NCI-H146 treated with DMSO at 0.1 percent for 48 hours (cell line): Measurements from ENCODE around the gene ZNF181.
A peak's percentile ranks its signal among the peaks of the same experiment; 100 is the strongest.

ENCODE experiments used
- DNase-seq: peaks from one replicate; lab custom pipeline; 2025; ENCODE audit not compliant: unreplicated experiment; lab: John Stamatoyannopoulos, UW

The ZNF181 gene

DNA sequence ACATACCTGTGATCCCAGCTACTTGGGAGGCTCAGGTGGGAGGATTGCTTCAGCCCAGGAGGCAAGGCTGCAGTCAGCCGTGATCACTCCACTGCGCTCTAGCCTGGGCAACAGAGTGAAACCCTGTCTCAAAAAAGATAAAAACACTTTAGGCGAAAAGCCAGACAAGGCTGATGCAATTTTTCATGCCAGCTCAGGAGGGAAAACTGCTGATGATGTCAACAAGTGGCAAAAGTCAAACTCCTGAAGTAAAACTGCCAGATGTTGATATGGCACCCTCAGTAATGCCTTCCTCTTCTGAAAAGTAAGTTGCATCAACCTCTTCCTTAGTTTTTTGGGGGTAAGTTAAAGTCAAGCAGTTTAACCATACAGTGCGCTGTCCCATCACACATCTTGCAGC is 23.4 kb downstream of the ZNF181 start:
- DNase-seq = no peak

DNA sequence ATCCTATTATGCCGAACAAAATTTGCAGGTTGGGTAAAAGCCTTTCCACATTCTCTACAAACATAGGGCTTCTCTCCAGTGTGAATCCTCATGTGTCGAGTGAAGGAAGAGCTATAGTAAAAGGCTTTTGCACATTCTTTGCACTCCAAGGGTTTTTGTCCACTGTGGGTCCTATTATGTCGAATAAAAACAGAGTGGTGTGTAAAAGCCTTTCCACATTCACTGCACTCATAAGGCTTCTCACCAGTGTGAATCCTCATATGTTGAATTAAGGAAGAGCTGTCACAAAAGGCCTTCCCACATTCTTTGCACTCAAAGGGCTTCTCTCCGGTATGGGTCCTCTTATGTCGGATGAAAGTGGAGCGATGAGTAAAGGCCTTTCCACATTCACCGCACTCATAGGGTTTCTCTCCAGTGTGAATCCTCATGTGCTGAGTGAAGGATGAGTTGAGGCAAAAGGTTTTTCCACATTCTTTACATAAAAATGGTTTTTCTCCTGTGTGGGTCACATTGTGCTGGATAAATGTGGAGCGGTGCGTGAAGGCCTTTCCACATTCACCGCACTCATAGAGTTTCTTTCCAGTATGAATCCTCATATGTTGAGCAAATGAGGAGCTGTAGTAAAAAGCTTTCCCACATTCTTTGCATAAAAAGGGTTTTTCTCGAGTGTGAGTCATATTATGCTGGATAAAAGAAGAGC is 25.3 kb downstream of the ZNF181 start:
- DNase-seq = no peak

- no peak for DNase-seq
These were observed 32.3 kb downstream of the ZNF181 start for GRCh38 chr19:34766386-34766785.

DNA sequence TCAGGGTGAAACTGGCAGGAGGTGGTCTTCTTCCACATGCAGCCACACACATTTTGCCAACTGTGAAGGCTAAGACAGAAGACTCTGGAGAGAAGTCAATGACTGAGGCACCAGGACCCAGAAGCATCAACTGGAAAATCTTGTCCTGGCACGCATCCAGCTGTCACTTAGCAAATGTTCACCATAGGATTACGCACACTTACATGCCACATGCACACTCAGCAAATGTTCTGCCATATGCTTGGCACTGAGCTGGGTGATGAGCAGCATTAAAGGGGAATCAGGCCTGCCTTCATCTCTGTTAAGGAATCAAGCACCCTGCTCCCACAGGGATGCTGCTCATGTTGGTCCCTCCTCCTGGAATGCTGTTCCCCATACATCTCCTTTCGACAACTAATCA is 33.9 kb downstream of the ZNF181 start:
- no peak for DNase-seq

GRCh38 chr19:34772697-34773554 is 38.9 kb downstream of the ZNF181 start, which contains the start of gene ZNF599:
TSS of gene ZNF599 (minus strand) at chr19:34773215. CDS start at chr19:34772841, 374 bp downstream.
- DNase-seq = peak; percentile 83

GRCh38 chr19:34773555-34773864 is 39.5 kb downstream of the ZNF181 start:
- no peak for DNase-seq

- no peak for DNase-seq
These were observed 40.8 kb downstream of the ZNF181 start for GRCh38 chr19:34774857-34775256.

DNA sequence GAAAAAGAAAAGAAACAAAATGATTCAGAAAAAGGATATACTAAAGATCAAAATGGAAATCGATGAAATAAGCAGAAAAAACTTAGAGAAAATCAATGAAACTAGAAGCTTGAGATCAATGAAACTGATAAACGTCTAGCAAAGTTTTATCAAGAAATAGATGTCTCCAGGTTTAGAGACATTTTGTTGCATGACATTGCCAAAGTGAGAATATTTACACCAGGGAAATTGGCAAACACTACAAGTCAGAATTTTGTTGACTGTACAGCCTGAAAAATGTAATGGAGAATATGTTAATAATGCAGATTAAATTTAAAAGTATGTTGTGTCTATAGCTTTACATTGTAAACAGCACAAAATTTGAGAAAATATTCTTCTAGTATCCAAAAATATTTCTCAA is 44.3 kb downstream of the ZNF181 start:
- DNase-seq = no peak

DNA sequence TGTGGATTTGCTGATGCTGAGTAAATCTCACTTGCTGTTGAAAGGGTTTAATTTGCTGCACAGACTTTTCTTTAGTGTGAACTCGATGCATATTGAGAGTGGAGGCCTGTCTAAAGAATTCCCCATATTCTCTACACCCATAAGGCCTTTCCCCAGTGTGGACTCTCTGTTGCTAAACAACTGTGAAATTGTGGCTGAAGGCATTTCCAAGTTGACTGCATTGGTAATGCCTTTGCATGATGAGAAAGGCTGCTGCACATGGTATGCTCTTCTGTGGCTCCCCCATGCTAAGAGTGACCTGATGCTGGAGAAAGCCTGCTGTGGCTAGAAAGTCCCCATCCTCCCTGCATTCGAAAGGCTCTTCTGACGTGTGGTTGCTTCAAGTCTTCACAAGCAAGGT is 45.6 kb downstream of the ZNF181 start:
- DNase-seq = no peak

DNA sequence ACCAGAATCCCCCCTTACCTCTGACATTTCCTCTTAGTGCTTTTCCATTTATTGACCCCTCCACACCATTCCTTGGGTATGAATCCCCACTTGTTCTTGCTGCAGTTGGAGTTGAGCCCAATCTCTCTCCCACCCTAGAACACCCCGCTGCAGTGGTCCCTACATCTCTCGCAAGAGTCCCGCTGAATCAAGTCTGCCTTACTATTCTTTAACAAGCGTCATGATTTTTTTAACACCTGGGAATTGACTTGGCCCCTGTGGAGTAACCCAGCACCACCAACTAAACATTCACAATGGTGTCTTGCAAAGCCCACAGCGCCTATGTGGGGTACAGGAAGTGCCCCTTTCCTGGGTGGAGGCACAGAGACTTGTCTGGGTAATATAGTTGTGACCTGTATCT is 52.2 kb downstream of the ZNF181 start:
- DNase-seq = no peak

DNA sequence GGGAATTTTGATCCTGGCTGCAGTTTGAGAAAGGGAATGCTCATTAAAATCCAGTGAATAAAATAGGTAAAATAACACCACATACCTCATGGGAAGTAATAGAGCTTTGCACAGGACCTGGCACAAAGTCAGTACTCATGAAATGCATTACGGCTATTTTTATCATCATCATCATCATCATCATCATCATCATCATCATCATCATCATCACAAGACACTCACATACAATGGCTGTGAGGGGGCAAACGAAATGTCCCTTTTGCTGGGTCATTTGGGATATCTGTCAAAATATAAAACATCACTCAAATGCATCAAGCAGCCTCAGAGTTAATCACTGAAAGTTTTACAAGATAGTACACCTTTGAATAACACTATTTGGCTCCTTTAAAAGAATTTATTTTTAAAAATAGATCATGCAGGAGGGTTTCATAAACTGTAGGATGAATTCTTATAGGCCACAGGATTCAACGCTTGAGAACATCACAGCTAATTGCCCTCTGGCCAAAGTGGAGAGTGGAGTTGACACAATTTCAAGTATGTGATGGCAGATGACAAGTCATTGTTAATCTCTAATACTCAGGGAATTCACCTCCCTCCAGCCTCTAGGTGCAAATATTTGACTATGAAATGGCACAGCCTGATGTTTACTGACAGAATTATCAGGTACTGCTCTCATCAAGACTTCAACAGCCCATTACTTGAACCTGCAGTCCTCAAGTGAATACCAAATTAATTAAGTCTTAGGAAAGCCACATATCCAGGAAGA is 53.2 kb downstream of the ZNF181 start:
- DNase-seq = no peak

GRCh38 chr19:34788074-34788473 is 54.0 kb downstream of the ZNF181 start:
- no peak for DNase-seq

GRCh38 chr19:34793565-34793964 is 59.5 kb downstream of the ZNF181 start:
- no peak for DNase-seq

DNA sequence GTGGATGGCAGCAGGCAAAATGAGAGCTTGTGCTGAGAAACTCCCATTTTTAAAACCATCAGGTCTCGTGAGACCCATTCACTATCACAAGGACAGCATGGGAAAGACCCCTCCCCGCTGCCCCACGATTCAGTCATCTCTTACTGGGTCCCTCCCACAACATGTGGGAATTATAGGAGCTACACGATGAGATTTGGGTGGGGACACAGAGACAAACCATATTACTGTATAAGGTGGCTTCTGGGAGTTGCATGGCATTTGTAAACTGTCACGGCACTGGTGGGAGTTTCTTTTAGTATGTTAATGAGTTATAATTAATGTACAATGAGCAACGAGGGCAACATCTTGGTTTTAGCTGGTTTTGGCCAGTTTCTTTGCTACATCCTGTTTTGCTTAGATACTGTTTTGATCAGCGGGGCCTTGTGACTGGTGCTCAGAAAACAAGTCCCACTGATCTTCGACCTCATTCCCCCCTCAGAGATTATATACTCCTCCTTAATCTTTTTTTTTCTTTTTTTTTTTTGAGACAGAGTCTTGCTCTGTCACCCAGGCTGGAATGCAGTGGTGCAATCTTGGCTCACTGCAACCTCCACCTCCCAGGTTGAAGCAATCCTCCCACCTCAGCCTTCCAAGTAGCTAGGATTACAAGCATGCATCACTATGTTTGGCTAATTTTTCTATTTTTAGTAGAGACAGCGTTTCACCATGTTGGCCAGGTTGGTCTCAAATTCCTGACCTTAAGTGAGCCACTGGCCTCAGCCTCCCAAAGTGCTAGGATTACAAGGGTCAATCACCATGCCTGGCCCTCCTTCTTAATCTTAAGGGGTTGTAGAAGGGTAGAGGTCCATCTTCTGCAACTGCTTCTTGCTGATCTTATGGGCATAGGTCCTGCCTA is 60.3 kb downstream of the ZNF181 start:
- no peak for DNase-seq
